GM18868 (cell line): ENCODE results near the gene ITGB3.

Experiments used
- ATAC-seq: cut with Tn5 transposase; IDR thresholded peaks from one replicate; pipeline ENCODE4 v1.9.1; 2021; ENCODE audit warnings: mild to moderate bottlenecking, moderate library complexity; ENCODE audit not compliant: unreplicated experiment

ITGB3 gene

DNA sequence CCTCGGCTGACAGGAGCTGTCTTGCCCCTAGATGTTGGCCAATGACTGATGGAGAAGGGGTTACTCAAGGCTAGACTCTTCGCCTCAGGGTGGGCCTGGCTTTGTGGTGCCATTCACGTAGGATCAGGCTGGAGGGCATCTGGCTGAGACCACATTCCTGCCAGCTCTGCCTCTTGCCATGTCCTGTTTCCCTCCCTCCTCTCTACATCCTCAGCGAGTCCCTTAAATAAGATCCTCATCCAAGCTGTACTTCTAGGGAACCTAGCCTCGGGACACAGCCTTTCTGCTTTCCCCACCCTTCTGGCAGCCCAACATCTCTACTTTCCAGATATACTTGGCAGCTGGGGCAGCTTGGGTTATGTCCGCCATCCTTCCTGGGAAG is 42.2 kb downstream of the ITGB3 start:
- no peak for ATAC-seq

DNA sequence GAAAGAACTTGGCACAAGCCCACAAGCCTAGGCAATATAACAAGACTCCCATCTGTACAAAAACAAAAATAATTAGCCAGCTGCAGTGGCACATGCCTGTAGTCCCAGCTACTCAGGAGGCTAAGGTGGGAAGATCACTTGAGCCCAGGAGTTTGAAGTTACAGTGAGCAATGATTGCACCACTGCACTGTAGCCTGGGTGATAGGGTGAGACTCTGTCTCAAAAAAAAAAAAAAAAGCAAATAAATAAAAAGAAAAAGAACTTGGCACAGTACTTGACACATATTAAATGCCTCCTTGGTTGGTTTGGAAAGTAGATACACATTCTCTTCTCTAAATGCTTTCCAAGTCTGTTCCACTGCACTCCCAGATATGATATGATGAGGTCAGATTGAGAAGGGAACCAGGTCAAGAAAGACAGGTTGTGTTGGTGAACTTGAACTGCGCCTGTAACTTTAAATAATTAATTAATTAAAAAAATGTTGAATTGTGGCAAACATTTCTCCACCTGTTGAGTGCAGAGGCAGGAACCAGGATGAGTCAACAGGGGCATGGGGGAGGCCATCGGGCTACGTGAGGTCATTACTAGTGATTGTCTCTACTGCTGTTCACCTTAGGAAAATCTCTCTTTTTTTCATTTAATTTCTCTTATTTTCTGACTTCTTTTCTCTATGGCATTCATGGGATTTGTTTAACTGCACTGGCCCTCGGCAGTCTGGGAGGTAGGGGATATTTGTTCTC is 44.2 kb downstream of the ITGB3 start:
- no peak for ATAC-seq

DNA sequence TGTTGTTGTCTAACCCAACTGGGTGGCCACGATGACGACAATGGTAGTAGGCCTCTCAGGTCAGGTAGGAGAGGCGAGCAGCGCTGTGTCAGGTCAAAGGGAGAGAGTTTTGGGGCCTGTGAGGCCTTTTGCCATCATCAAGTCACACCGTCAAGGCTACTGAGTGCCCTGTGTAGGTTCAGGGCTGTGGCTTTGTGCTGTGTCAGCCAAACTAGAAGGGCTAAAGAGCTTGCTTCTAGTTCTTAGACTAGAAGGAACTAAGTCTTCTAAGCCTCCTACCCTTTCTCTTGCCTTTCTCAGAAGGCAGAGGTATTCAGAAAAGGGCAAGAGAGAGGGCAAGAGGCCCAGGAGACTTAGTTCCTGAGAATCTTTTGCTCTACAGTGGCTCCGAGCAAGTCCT is 45.1 kb downstream of the ITGB3 start:
- no peak for ATAC-seq

GRCh38 chr17:47299239-47299910 is 45.7 kb downstream of the ITGB3 start:
- ATAC-seq, result no peak

DNA sequence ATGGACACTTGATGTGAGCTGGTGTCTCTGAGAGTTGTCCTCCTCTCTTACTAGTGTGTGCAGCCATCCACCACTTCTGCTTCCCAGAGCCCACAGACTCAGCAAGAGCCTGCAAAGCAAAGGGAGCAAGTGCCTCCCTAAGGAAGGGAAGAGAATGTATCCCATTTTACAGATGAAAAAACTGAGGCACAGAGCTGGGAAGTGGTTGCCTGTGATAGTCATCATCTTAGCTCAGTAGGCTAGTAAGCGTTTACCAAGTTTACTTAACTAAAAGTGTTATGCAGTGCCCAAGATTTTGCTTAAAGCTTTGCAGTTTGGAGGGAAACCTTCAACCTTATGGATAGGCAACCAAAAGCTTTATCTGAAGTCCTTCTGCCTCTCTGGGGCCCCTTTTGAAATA is 47.1 kb downstream of the ITGB3 start:
- no peak for ATAC-seq

GRCh38 chr17:47301161-47301560 is 47.5 kb downstream of the ITGB3 start:
- no peak for ATAC-seq

- ATAC-seq, result no peak
Measured at GRCh38 chr17:47301831-47302230, 48.2 kb downstream of the ITGB3 start.

GRCh38 chr17:47304186-47304585 is 50.6 kb downstream of the ITGB3 start:
- ATAC-seq, result no peak

GRCh38 chr17:47305302-47305923 is 51.8 kb downstream of the ITGB3 start:
- no peak for ATAC-seq

DNA sequence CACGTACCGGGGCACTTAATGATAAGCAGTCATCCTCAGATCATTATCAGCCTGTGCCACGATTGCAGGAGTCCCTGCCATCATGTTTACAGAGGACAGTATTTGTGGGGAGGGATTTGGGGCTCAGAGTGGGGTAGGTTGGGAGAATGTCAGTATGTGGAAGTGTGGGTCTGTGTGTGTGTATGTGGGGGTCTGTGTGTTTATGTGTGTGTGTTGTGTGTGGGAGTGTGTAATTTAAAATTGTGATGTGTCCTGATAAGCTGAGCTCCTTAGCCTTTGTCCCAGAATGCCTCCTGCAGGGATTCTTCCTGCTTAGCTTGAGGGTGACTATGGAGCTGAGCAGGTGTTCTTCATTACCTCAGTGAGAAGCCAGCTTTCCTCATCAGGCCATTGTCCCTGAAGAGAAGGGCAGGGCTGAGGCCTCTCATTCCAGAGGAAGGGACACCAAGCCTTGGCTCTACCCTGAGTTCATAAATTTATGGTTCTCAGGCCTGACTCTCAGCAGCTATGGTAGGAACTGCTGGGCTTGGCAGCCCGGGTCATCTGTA is 56.6 kb downstream of the ITGB3 start:
- no peak for ATAC-seq

GRCh38 chr17:47311420-47311819 is 57.8 kb downstream of the ITGB3 start:
- no peak for ATAC-seq

DNA sequence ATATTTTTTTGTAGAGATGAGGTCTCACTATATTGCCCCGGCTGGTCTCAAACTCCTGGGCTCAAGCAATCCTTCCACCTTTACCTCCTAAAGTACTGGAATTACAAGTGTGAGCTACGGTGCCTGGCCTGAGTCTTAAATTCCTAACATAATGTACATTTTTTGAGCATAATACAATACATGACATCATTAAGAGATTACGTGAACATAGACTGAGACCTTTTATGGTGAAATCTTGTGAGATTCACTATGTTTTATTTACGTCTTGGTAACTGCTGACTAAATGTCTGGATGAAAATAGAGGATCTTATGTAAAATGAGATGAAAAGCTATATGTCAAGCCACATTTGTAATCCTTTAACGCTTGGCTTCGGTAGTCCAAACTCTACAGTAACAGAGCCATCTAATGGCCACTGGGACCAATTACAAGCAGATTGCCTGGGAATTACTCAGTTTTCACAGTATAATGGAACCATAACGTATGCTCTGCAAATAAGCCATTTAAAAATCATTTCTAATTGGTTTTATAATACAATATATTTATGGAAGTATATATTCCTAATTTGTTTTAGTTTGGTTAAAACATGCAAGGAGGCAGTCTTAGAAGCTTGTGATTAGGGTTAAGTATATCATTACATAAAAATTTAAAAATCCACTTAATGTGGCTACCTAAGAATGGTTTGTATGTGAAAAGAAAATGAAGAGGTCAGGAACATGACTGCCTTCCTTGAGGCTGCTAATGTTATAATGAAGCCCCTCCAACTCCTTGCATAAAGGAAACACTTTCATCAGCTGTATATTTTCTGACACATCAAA is 62.0 kb downstream of the ITGB3 start:
- ATAC-seq, result peak; percentile 43

DNA sequence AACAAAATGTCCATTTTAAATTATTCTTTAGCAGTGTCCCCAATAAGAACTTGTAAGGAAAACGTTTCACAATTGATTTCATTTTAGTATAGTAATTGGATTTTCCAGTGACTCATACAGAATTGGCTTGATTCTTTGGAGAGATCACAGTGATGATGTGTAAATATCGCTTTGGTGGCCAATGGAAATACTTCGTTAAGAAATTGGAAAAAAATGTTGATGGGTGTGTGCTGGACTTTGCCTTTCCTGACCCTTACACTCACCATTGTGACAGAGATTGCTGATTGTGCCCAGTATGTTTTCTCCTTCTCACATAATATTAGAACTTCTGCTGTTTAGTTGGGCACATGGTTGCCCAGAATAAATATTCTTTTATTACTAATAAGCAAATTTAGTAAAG is 62.7 kb downstream of the ITGB3 start:
- ATAC-seq, result no peak

- ATAC-seq, result no peak
Measured at GRCh38 chr17:47317119-47317518, 63.5 kb downstream of the ITGB3 start.

DNA sequence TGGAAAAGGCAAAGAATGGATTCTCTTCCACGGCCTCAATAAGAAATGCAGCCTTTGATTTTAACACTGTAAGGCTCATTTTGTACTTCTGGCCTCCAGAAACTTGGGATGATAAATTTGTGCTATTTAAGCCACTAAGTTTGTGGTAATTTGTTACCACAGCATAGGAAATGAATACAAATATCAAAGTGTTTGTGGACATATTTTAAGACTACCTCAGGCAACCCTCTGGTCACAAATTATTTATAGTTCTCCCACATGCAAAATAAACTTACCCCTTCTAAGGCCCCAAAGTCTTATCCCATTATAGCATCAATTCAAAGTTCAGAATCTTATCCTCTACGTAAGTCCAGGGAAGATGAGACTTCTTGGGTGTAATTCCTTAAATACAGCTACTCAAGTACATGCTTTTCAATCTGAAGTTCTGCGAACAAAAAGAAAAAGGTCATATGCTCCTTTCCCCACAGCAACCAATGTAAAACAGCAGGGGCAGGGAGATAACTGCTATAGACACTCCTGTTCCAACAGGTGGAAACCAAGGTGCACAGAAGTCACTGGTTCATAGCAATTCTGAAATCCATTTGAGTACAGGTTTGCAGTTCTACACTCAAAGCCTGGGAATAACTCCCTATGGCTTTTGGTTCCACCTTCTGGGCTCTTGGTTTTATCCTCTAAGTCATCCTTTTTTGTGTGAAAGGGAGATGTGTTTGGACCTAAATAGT is 64.7 kb downstream of the ITGB3 start:
- no peak for ATAC-seq

- no peak for ATAC-seq
Measured at GRCh38 chr17:47320879-47321502, 67.4 kb downstream of the ITGB3 start.

GRCh38 chr17:47323382-47324223 is 70.0 kb downstream of the ITGB3 start, which contains the start of gene EFCAB13:
Gene EFCAB13 (plus strand): TSS chr17:47323955. CDS start chr17:47328354, 4,399 bp downstream.
- peak; percentile 79 for ATAC-seq

DNA sequence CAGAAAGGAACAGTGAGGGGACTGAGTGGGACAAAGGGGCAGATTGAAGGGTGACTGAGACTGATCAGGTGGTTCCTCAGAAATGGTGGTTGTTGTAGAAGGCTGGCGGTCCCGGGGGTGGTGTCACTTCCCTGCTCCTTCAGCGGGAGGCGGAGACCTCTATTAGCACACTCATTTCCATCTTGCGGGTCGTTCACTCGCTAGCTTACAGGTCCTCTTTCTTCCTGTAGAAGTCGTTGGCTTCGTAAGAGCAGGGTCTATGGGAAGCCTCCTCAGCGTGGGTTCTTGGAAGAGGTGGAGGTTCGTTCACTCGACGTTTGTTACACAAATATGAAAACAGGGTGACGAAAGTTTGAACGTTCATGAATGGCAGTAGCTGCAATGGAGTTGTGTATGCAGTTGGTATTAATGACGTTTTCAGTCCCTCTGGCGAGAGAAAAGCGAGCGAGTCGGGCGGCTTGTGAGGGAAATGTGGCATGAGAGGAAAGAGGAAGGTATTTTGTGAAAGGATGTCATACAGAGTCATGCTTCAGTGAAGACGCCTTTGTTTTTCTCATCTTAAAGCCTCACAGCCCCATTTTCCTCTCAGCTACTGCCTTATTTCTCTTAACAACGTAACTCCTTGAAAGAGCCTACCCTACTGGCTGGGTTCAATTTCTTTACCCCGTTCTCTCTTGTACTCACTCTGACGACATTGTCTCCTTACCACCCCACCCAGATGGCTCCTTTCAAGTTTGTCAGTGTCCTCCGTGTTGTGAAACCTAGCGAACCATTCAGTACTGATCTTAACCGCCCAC is 70.8 kb downstream of the ITGB3 start:
- ATAC-seq, result peak; percentile 29
